ENCODE data around the gene TET3. TPM values are rescaled to one million over a fixed set of nuclear protein-coding genes. Genes with fewer than 3 reads are reported as not detected.

The TET3 gene
- total RNA-seq, 2 experiments from 2014 or later, result 22.2 to 24.1 TPM

- no peaks in the 10 kb centered on the region for H3K9me3 ChIP-seq (ENCODE audit: control insufficient read depth in 1 of 2, insufficient read depth in 1 of 2, low read length in 2 of 2)
- no peak overlapping the region for H3K27ac ChIP-seq (ENCODE audit: low read depth in 1 of 2, low read length in 2 of 2)
- H3K36me3 Mint-ChIP-seq (ENCODE audit: low read depth), result no peaks in the 10 kb centered on the region
- intact Hi-C loops (cut with DNase I, micrococcal nuclease), result loop anchor here in 1 of 2 experiments (1.0 kb wide), 1 partner anchor 23 kb away; no protein-coding TSS in a partner anchor
- no peaks in the 10 kb centered on the region for H3K27me3 Mint-ChIP-seq
- ATAC-seq (ENCODE audit: poor library complexity) (peak; percentile 60), DNase-seq (peak in 3 of 14 experiments; percentile 29 to 33 (median 30))
- ChIA-PET CTCF (interaction anchor here (0.7 kb wide), 2 partner anchors 11 to 185 kb away, joined by 3 read pairs; no protein-coding TSS in a partner anchor), POLR2A (interaction anchor here (1.0 to 2.0 kb wide), 4 partner anchors 15 to 94 kb away, joined by 3 to 8 read pairs (median 4); no protein-coding TSS in a partner anchor)
- no peaks in the 10 kb centered on the region for H3K36me3 ChIP-seq (ENCODE audit: insufficient read depth, low read length)
- peaks cover 43% of the 10 kb centered on the region for H3K4me1 ChIP-seq (ENCODE audit: insufficient read depth, low read length)
- peak overlapping the region; percentile 82 for H3K4me3 Mint-ChIP-seq
- H3K27ac Mint-ChIP-seq, result peak overlapping the region; percentile 81
- no peaks in the 10 kb centered on the region for H3K9me3 Mint-ChIP-seq
- H3K27me3 ChIP-seq (ENCODE audit: control insufficient read depth in 1 of 2, insufficient read depth in 2 of 2, low read length in 2 of 2), result no peaks in the 10 kb centered on the region
- peaks cover 81% of the 10 kb centered on the region for H3K4me1 Mint-ChIP-seq (ENCODE audit: low read depth)
- peak overlapping the region; percentile 4 for H3K4me3 ChIP-seq (ENCODE audit: low read length)
- TF ChIP-seq CTCF (IDR thresholded peaks at IDR 0.05), result no peak
Measured at GRCh38 chr2:74026687-74027241, 42.1 kb downstream of the TET3 start.

GRCh38 chr2:74027496-74027895 is 42.8 kb downstream of the TET3 start:
- POLR2A ChIA-PET, result interaction anchor here (1.0 to 2.0 kb wide), 2 partner anchors 26 to 93 kb away, joined by 4 to 8 read pairs; no protein-coding TSS in a partner anchor
- no peak for DNase-seq
- H3K4me3 Mint-ChIP-seq, result peak overlapping the region; percentile 15
- H3K36me3 ChIP-seq (ENCODE audit: insufficient read depth, low read length), result no peaks in the 10 kb centered on the region
- H3K27ac ChIP-seq (ENCODE audit: low read depth in 1 of 2, low read length in 2 of 2), result no peak overlapping the region
- no peak for TF ChIP-seq CTCF (IDR thresholded peaks at IDR 0.05)
- peaks cover 50% of the 10 kb centered on the region for H3K4me1 ChIP-seq (ENCODE audit: insufficient read depth, low read length)
- intact Hi-C loops (cut with DNase I, micrococcal nuclease), result no loop called here
- H3K27me3 Mint-ChIP-seq, result no peaks in the 10 kb centered on the region
- H3K9me3 ChIP-seq (ENCODE audit: control insufficient read depth in 1 of 2, insufficient read depth in 1 of 2, low read length in 2 of 2), result no peaks in the 10 kb centered on the region
- H3K9me3 Mint-ChIP-seq, result no peaks in the 10 kb centered on the region
- peaks cover 5% of the 10 kb centered on the region for H3K36me3 Mint-ChIP-seq (ENCODE audit: low read depth)
- no peak for ATAC-seq (ENCODE audit: poor library complexity)
- no peak overlapping the region for H3K4me3 ChIP-seq (ENCODE audit: low read length)
- H3K4me1 Mint-ChIP-seq (ENCODE audit: low read depth), result peaks cover 82% of the 10 kb centered on the region
- CTCF ChIA-PET, result no interaction called here
- peak overlapping the region; percentile 81 for H3K27ac Mint-ChIP-seq
- no peaks in the 10 kb centered on the region for H3K27me3 ChIP-seq (ENCODE audit: control insufficient read depth in 1 of 2, insufficient read depth in 2 of 2, low read length in 2 of 2)

- POLR2A ChIA-PET, result no interaction called here
- no peak for TF ChIP-seq CTCF (IDR thresholded peaks at IDR 0.05)
- Histone ChIP-seq H3K36me3 (ENCODE audit: insufficient read depth, low read length) (no peaks in the 10 kb centered on the region), H3K4me1 (ENCODE audit: insufficient read depth, low read length) (peaks cover 53% of the 10 kb centered on the region), H3K9me3 (ENCODE audit: control insufficient read depth in 1 of 2, insufficient read depth in 1 of 2, low read length in 2 of 2) (no peaks in the 10 kb centered on the region), H3K4me3 (ENCODE audit: low read length) (no peak overlapping the region), H3K27me3 (ENCODE audit: control insufficient read depth in 1 of 2, insufficient read depth in 2 of 2, low read length in 2 of 2) (no peaks in the 10 kb centered on the region), H3K27ac (ENCODE audit: low read depth in 1 of 2, low read length in 2 of 2) (no peak overlapping the region)
- peaks cover 9% of the 10 kb centered on the region for H3K36me3 Mint-ChIP-seq (ENCODE audit: low read depth)
- no peak overlapping the region for H3K4me3 Mint-ChIP-seq
- peak overlapping the region; percentile 51 for H3K27ac Mint-ChIP-seq
- peaks cover 88% of the 10 kb centered on the region for H3K4me1 Mint-ChIP-seq (ENCODE audit: low read depth)
- DNase-seq (no peak), ATAC-seq (ENCODE audit: poor library complexity) (no peak)
- no peaks in the 10 kb centered on the region for H3K27me3 Mint-ChIP-seq
- CTCF ChIA-PET, result no interaction called here
- intact Hi-C loops (cut with DNase I, micrococcal nuclease), result no loop called here
- no peaks in the 10 kb centered on the region for H3K9me3 Mint-ChIP-seq
Measured at GRCh38 chr2:74028290-74028689, 43.6 kb downstream of the TET3 start.

Measured in CD4-positive, alpha-beta T cell (primary cell).